Pancreas (tissue), 10 donors: ENCODE results near the gene DTD1. TPM values are rescaled to one million over a fixed set of nuclear protein-coding genes. Genes with fewer than 3 reads are reported as not detected.

Experiments
- ATAC-seq, 4 donors: fragments of 200-7000 bp; cut with Tn5 transposase; one replicate each; pipeline versions ENCODE4 v1.8.0 to v1.9.1; 2020; ENCODE audit warnings: mild to moderate bottlenecking in 4 of 4, moderate library complexity in 4 of 4
- DNase-seq, 6 donors: peaks; one replicate each; pipeline ENCODE4 v3.0.0-alpha.2; 2020
- FAIRE-seq: peaks from 2 replicates; lab custom pipeline; 2012; peaks lifted over from hg19 to GRCh38; lab: Jason Lieb, UNC
- H3K27ac ChIP-seq, 4 donors: fragments of 200-600 bp; sonication (generic); 1 replicate in 3 of 4; 2 replicates in 1 of 4; pipeline versions ENCODE4 v1.5.0 to v1.8.0; 2020
- H3K27me3 ChIP-seq, 4 donors: fragments of 200-600 bp; one replicate each; pipeline ENCODE4 v1.8.0; 2021
- H3K36me3 ChIP-seq, 3 donors: fragments of 200-600 bp; sonication (generic) in 1 of 3; one replicate each; pipeline versions ENCODE4 v1.5.0 to v1.8.0; 2020 to 2021
- H3K4me1 ChIP-seq, 3 donors: fragments of 200-600 bp; one replicate each; pipeline ENCODE4 v1.8.0; 2021
- H3K4me3 ChIP-seq, 4 donors: fragments of 200-600 bp; sonication (generic) in 2 of 4; one replicate each; pipeline versions ENCODE4 v1.5.0 to v1.8.0; 2020 to 2021
- H3K9me3 ChIP-seq, 4 donors: fragments of 200-600 bp; one replicate each; pipeline ENCODE4 v1.8.0; 2021
- WGBS, 2 donors: extraction: QIAGEN DNeasy Blood & Tissue Kit; methylation state at CpG; one replicate each; pipeline ENCODE4 v1.1.7; 2013; 5-methylcytosine and 5-hydroxymethylcytosine counted together
- intact Hi-C, 3 donors: fragments of 100-400 bp; cut with DNase I; formaldehyde crosslinking; loops; one replicate each; pipeline versions ENCODE4 v1.11.1 to v1.14.2; 2022
- polyA plus RNA-seq, 2 donors: library from polyadenylated mRNA; stranded (reverse); fragments of 200-250 nt; gene quantifications; one replicate each; pipeline ENCODE4 v1.2.3, GENCODE V29; 2013
- total RNA-seq, 6 donors: library from RNA; stranded (reverse); fragmentation: NEBNext Ultra II Directional in 4 of 6; extraction: Animal tissue kit (Norgen Biotek cat#: 25700) in 4 of 6; gene quantifications; one replicate each; pipeline versions ENCODE4 v1.2.1 to v1.2.4, GENCODE V29; 2021 to 2023
- TF ChIP-seq, protein P1 (sequence below), 4 donors: fragments of 200-600 bp; sonication (generic) in 3 of 4; IDR thresholded peaks; one replicate each; pipeline versions ENCODE4 v1.5.0 to v1.8.0; 2021; ENCODE audit warnings: antibody characterized with exemption in 4 of 4
- donor health status: healthy with polysubstance abuse.
- donor health status: DM: no; HTN: no; CAD: no; lungs with moderate emphysema.
- donor health status: DM: no; HTN: no; CAD: no.
- donor health status: control.
- donor health status: control.
- donor health status: Bipolar disorder and iron deficiency.
- donor health status: DM: yes; HTN: yes; CAD: no.
- donor health status: DM: no; HTN: no; CAD: no.
- donor health status: DM: no; HTN: no; CAD: no.
- donor health status: DM: yes; HTN: yes; CAD: no.

The DTD1 gene
- total and polyA plus RNA-seq, 8 donors = 7.4 to 20.6 (median 12.1) TPM

DNA sequence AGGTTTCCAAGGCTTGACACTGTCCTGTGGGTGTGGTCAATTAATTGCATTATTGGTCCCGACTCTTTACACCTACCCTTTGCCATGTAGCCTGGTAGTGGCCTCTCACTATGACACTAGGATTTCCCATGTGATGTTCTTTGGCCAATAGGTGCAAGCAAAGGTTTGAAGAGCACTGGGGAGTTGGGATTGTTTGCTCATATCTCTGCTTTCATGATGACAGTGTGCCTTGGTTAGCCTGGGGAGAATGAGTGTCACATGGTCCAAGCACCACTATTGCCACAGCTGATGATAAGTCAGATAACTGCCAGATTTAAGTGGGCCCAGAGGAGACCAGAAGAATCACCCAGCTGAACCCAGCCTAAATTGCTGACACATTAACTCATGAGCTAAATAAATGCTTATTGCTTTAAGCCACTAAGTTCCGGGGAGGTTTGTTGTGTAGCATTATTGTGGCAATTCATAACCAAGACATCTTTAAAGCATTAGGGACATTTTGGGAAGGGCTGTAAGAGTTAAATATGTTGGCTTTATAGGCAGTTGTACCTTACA is 208.5 kb downstream of the DTD1 start:
- FAIRE-seq (no peak), DNase-seq (no peak), ATAC-seq (no peak)
- Histone ChIP-seq H3K9me3 (no peaks in the 10 kb centered on the region), H3K27ac (no peak overlapping the region), H3K4me3 (no peak overlapping the region), H3K4me1 (peaks cover 0 to 6% (median 6%) of the 10 kb centered on the region in 3 donors), H3K36me3 (no peaks in the 10 kb centered on the region), H3K27me3 (no peaks in the 10 kb centered on the region)
- WGBS, 2 donors = 97 to 100% methylated on average over 2 of the region's 2 CpGs
- intact Hi-C loops = no loop called here
- TF ChIP-seq, protein P1, sequence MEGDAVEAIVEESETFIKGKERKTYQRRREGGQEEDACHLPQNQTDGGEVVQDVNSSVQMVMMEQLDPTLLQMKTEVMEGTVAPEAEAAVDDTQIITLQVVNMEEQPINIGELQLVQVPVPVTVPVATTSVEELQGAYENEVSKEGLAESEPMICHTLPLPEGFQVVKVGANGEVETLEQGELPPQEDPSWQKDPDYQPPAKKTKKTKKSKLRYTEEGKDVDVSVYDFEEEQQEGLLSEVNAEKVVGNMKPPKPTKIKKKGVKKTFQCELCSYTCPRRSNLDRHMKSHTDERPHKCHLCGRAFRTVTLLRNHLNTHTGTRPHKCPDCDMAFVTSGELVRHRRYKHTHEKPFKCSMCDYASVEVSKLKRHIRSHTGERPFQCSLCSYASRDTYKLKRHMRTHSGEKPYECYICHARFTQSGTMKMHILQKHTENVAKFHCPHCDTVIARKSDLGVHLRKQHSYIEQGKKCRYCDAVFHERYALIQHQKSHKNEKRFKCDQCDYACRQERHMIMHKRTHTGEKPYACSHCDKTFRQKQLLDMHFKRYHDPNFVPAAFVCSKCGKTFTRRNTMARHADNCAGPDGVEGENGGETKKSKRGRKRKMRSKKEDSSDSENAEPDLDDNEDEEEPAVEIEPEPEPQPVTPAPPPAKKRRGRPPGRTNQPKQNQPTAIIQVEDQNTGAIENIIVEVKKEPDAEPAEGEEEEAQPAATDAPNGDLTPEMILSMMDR (IDR thresholded peaks at IDR 0.05) = no peak

- ATAC-seq (no peak), FAIRE-seq (no peak), DNase-seq (no peak)
- Histone ChIP-seq H3K4me3 (no peak overlapping the region), H3K9me3 (peaks cover 0 to 2% (median 0%) of the 10 kb centered on the region in 4 donors), H3K27ac (no peak overlapping the region), H3K27me3 (no peaks in the 10 kb centered on the region), H3K36me3 (no peaks in the 10 kb centered on the region), H3K4me1 (no peaks in the 10 kb centered on the region)
- WGBS, 2 donors = 74 to 79% methylated on average over 2 of the region's 2 CpGs
- intact Hi-C loops = no loop called here
- TF ChIP-seq, protein P1 (IDR thresholded peaks at IDR 0.05) = no peak
Measured at GRCh38 chr20:18801516-18801915, 213.7 kb downstream of the DTD1 start.

DNA sequence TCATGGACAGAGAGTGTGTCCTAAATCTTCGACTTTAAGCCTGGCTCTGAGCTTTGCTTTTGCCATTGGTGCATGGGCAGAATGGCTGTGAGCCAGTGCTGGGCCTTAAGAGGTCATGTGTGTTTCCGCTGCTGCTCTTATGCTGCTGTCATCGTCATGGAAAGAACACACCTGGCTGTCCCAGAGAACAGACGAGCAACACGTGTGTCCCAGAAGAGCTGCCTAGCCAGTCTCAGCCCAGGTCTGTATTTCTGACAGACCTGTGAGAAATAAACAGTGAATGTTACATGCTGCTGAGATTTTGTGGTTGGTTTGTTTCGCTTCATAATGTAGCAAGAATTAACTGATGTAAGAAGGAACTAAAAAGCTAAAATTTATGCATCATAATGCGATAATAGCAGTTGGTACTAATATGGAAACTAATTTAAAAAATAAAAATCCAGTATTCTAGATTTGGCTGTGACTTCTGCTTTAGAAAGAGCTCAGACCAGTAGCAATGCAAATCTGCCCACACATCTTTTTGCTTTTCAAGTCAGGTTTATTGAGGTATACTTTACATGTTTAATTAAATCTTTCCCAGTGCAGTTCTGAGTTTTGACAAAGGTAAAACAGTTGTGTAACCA is 214.3 kb downstream of the DTD1 start:
- no peaks in the 10 kb centered on the region for H3K27me3 ChIP-seq
- H3K36me3 ChIP-seq = no peaks in the 10 kb centered on the region
- WGBS, 2 donors = 67 to 75% methylated on average over 7 of the region's 7 CpGs
- no peak overlapping the region for H3K4me3 ChIP-seq
- FAIRE-seq (no peak), ATAC-seq (no peak), DNase-seq (no peak)
- TF ChIP-seq, protein P1 (IDR thresholded peaks at IDR 0.05) = no peak
- intact Hi-C loops = no loop called here
- no peak overlapping the region for H3K27ac ChIP-seq
- H3K9me3 ChIP-seq = peaks cover 0 to 2% (median 0%) of the 10 kb centered on the region in 4 donors
- no peaks in the 10 kb centered on the region for H3K4me1 ChIP-seq

DNA sequence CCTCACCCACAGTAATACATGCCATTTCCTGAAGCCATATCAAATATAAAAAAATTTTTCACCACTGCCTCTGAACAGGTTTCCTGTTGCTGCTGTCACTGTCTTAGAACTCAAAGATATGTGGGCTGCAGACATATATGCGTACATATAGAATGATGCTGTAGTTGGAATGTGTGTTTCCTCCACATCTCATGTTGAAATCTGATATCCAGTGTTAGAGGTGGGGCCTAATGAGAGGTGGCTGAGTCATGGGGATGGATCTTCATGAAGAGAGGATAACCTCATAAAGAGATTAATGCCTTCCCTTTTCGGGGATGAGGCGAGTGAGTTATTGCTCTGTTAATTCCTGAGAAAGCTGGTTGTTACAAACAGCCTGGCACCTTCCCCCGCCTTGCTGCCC is 218.0 kb downstream of the DTD1 start:
- 79 to 85% methylated on average over 4 of the region's 4 CpGs for WGBS, 2 donors
- Histone ChIP-seq H3K36me3 (no peaks in the 10 kb centered on the region), H3K27me3 (no peaks in the 10 kb centered on the region), H3K4me1 (no peaks in the 10 kb centered on the region), H3K4me3 (no peak overlapping the region), H3K9me3 (peaks cover 0 to 2% (median 0%) of the 10 kb centered on the region in 4 donors), H3K27ac (no peak overlapping the region)
- TF ChIP-seq, protein P1 (IDR thresholded peaks at IDR 0.05) = no peak
- FAIRE-seq (no peak), ATAC-seq (no peak), DNase-seq (no peak)
- intact Hi-C loops = no loop called here

GRCh38 chr20:18808712-18809111 is 220.9 kb downstream of the DTD1 start:
- H3K9me3 ChIP-seq = peaks cover 0 to 2% (median 0%) of the 10 kb centered on the region in 4 donors
- H3K4me3 ChIP-seq = no peak overlapping the region
- FAIRE-seq = no peak
- intact Hi-C loops = no loop called here
- H3K27ac ChIP-seq = no peak overlapping the region
- no peaks in the 10 kb centered on the region for H3K36me3 ChIP-seq
- TF ChIP-seq, protein P1 (IDR thresholded peaks at IDR 0.05) = no peak
- no peak for ATAC-seq
- H3K4me1 ChIP-seq = no peaks in the 10 kb centered on the region
- no peak for DNase-seq
- 37 to 44% methylated on average over 3 of the region's 3 CpGs for WGBS, 2 donors
- H3K27me3 ChIP-seq = no peaks in the 10 kb centered on the region
